Islet of Langerhans (tissue), 1 donor: ENCODE results near the gene TNKS1BP1.
"Not testable (repeated sequence)": the region's sequence is repeated elsewhere in the genome, so short reads cannot be mapped to it uniquely, and the experiment has no call there.

Experiments
- FAIRE-seq: peaks from one replicate; lab custom pipeline; 2011; peaks lifted over from hg19 to GRCh38; lab: Jason Lieb, UNC

TNKS1BP1 gene

GRCh38 chr11:57310630-57311086 is 14.1 kb downstream of the TNKS1BP1 start:
- no peak for FAIRE-seq

- no peak for FAIRE-seq
Observed at GRCh38 chr11:57310091-57310490, 14.7 kb downstream of the TNKS1BP1 start.

- FAIRE-seq, result no peak
Observed at GRCh38 chr11:57309106-57310059, 15.4 kb downstream of the TNKS1BP1 start.

GRCh38 chr11:57308426-57309060 is 16.2 kb downstream of the TNKS1BP1 start:
- FAIRE-seq, result no peak

GRCh38 chr11:57307666-57308270 is 17.0 kb downstream of the TNKS1BP1 start:
- no peak for FAIRE-seq

GRCh38 chr11:57306940-57307565 is 17.7 kb downstream of the TNKS1BP1 start:
- FAIRE-seq, result no peak

- no peak for FAIRE-seq
Observed at GRCh38 chr11:57306161-57306876, 18.4 kb downstream of the TNKS1BP1 start.

GRCh38 chr11:57305523-57305922 is 19.2 kb downstream of the TNKS1BP1 start:
- no peak for FAIRE-seq

- no peak for FAIRE-seq
Observed at GRCh38 chr11:57303990-57304579, 20.7 kb downstream of the TNKS1BP1 start.

- no peak for FAIRE-seq
Observed at GRCh38 chr11:57303280-57303989, 21.3 kb downstream of the TNKS1BP1 start.

GRCh38 chr11:57302489-57302888 is 22.3 kb downstream of the TNKS1BP1 start:
- no peak for FAIRE-seq

GRCh38 chr11:57301711-57302423 is 22.9 kb downstream of the TNKS1BP1 start:
- no peak for FAIRE-seq

GRCh38 chr11:57300785-57301184 is 24.0 kb downstream of the TNKS1BP1 start:
- no peak for FAIRE-seq

GRCh38 chr11:57299150-57299737 is 25.5 kb downstream of the TNKS1BP1 start:
- FAIRE-seq, result no peak

GRCh38 chr11:57297221-57297620 is 27.5 kb downstream of the TNKS1BP1 start:
- FAIRE-seq, result no peak

GRCh38 chr11:57296205-57296604 is 28.5 kb downstream of the TNKS1BP1 start:
- not testable (repeated sequence) for FAIRE-seq

GRCh38 chr11:57294225-57295131 is 30.3 kb downstream of the TNKS1BP1 start:
- no peak for FAIRE-seq

GRCh38 chr11:57290288-57290687 is 34.5 kb downstream of the TNKS1BP1 start:
- FAIRE-seq, result no peak
